ENCODE data around the gene YBX1. TPM values are rescaled to one million over a fixed set of nuclear protein-coding genes. Genes with fewer than 3 reads are reported as not detected.

Gene YBX1
- total and polyA plus RNA-seq, 4 donors = 107 to 530 (median 204) TPM

GRCh38 chr1:42732126-42732680 is 50.0 kb downstream of the YBX1 start:
- no peak for DNase-seq (ENCODE audit: low spot score)
- Histone ChIP-seq H3K9me3 (ENCODE audit: control insufficient read depth in 4 of 4, low read length in 3 of 4) (no peaks in the 10 kb centered on the region), H3K27me3 (ENCODE audit: control insufficient read depth in 4 of 4, insufficient read depth in 4 of 4, low read length in 3 of 4) (no peaks in the 10 kb centered on the region), H3K9ac (ENCODE audit: low read depth in 1 of 2, low read length in 2 of 2) (no peak overlapping the region), H3K27ac (ENCODE audit: low read depth in 1 of 2, low read length in 2 of 2) (no peak overlapping the region), H3K36me3 (ENCODE audit: control insufficient read depth in 4 of 4, insufficient read depth in 3 of 4, low read depth in 1 of 4, low read length in 3 of 4) (no peaks in the 10 kb centered on the region), H3K4me3 (ENCODE audit: low read depth in 1 of 3, low read length in 3 of 3) (no peak overlapping the region), H3K4me1 (ENCODE audit: control insufficient read depth in 4 of 4, insufficient read depth in 4 of 4, low read length in 3 of 4) (no peaks in the 10 kb centered on the region)
- TF ChIP-seq CTCF (IDR thresholded peaks at IDR 0.05; ENCODE audit: low read depth, low read length, missing input control) = no peak
- no peak for TF ChIP-seq YY1 (IDR thresholded peaks at IDR 0.05)
- no peak for TF ChIP-seq RAD21 (IDR thresholded peaks at IDR 0.05)
- no peak for TF ChIP-seq HNF4A (conservative IDR thresholded peaks at IDR 0.05)
- no peak for TF ChIP-seq NR2F2 (IDR thresholded peaks at IDR 0.05)
- no peak for TF ChIP-seq RXRA (IDR thresholded peaks at IDR 0.05)
- TF ChIP-seq MAX (IDR thresholded peaks at IDR 0.05) = no peak
- no peak for TF ChIP-seq GABPA (IDR thresholded peaks at IDR 0.05 in 1 of 2, conservative IDR thresholded peaks at IDR 0.05 in 1 of 2)
- TF ChIP-seq TAF1 (conservative IDR thresholded peaks at IDR 0.05) = no peak
- no peak for TF ChIP-seq FOXA2 (IDR thresholded peaks at IDR 0.05)
- TF ChIP-seq FOXA1 (IDR thresholded peaks at IDR 0.05) = no peak
- WGBS = 84% methylated on average over 10 of the region's 10 CpGs

GRCh38 chr1:42733415-42734200 is 51.4 kb downstream of the YBX1 start:
- DNase-seq (ENCODE audit: low spot score) = no peak
- H3K9ac ChIP-seq (ENCODE audit: low read depth in 1 of 2, low read length in 2 of 2) = no peak overlapping the region
- no peaks in the 10 kb centered on the region for H3K9me3 ChIP-seq (ENCODE audit: control insufficient read depth in 4 of 4, low read length in 3 of 4)
- no peaks in the 10 kb centered on the region for H3K4me1 ChIP-seq (ENCODE audit: control insufficient read depth in 4 of 4, insufficient read depth in 4 of 4, low read length in 3 of 4)
- no peaks in the 10 kb centered on the region for H3K27me3 ChIP-seq (ENCODE audit: control insufficient read depth in 4 of 4, insufficient read depth in 4 of 4, low read length in 3 of 4)
- TF ChIP-seq NR2F2 (IDR thresholded peaks at IDR 0.05) (no peak), MAX (IDR thresholded peaks at IDR 0.05) (no peak), GABPA (IDR thresholded peaks at IDR 0.05 in 1 of 2, conservative IDR thresholded peaks at IDR 0.05 in 1 of 2) (no peak), ZBTB33 (IDR thresholded peaks at IDR 0.05) (no peak), RAD21 (IDR thresholded peaks at IDR 0.05) (no peak), HNF4G (IDR thresholded peaks at IDR 0.05) (no peak), HNF4A (conservative IDR thresholded peaks at IDR 0.05) (no peak), SP1 (IDR thresholded peaks at IDR 0.05) (no peak), ATF3 (IDR thresholded peaks at IDR 0.05) (no peak), FOXA1 (IDR thresholded peaks at IDR 0.05) (no peak), REST (IDR thresholded peaks at IDR 0.05) (no peak), EGR1 (IDR thresholded peaks at IDR 0.05; ENCODE audit: low read depth in 2 of 2) (no peak), YY1 (IDR thresholded peaks at IDR 0.05) (no peak), JUND (IDR thresholded peaks at IDR 0.05) (no peak), CTCF (IDR thresholded peaks at IDR 0.05; ENCODE audit: low read depth, low read length, missing input control) (no peak), RXRA (IDR thresholded peaks at IDR 0.05) (no peak), FOXA2 (IDR thresholded peaks at IDR 0.05) (no peak)
- H3K36me3 ChIP-seq (ENCODE audit: control insufficient read depth in 4 of 4, insufficient read depth in 3 of 4, low read depth in 1 of 4, low read length in 3 of 4) = no peaks in the 10 kb centered on the region
- H3K4me3 ChIP-seq (ENCODE audit: low read depth in 1 of 3, low read length in 3 of 3) = no peak overlapping the region
- H3K27ac ChIP-seq (ENCODE audit: low read depth in 1 of 2, low read length in 2 of 2) = no peak overlapping the region
- WGBS = 91% methylated on average over 12 of the region's 12 CpGs

Data from liver (tissue), 9 donors.